Choroid plexus epithelial cell (primary cell): Measurements from ENCODE around the gene SLC24A3.

Experiments used
- DNase-seq: peaks from one replicate; pipeline ENCODE4 v3.0.0-alpha.2; 2010; ENCODE audit warnings: low read depth
- H3K4me3 ChIP-seq: 2 replicates; pipeline ENCODE4 v1.5.1; 2011; ENCODE audit warnings: low read depth, mild to moderate bottlenecking, control low read depth, low read length, moderate library complexity
- CTCF ChIP-seq: conservative IDR thresholded peaks from 2 replicates; pipeline ENCODE4 v1.5.1; 2011; ENCODE audit warnings: low read depth, mild to moderate bottlenecking, control low read depth, inconsistent platforms, low read length, moderate library complexity

SLC24A3 gene

GRCh38 chr20:19602675-19603375 is 390.4 kb downstream of the SLC24A3 start:
- DNase-seq: no peak
- TF ChIP-seq CTCF: no peak
- no peak overlapping the region for H3K4me3 ChIP-seq

DNA sequence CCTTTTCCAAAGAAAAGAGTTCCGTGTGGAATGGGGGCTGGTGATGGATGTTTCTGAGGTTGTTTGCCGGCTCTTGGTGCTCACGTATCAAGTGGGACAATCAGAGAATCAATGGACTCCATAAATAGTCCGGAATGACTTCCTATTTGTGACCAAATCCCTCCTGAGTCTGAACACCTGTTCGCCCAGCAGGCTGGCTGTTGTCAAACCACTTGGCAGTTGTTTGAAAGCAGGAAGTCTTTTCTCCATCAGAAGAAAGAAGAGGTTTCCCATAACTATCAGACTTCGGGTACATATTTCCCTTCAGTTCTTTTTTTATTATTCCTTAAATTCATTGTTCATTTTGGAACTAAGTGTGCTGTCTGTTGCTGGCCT is 390.9 kb downstream of the SLC24A3 start:
- TF ChIP-seq CTCF: no peak
- no peak overlapping the region for H3K4me3 ChIP-seq
- DNase-seq: no peak

DNA sequence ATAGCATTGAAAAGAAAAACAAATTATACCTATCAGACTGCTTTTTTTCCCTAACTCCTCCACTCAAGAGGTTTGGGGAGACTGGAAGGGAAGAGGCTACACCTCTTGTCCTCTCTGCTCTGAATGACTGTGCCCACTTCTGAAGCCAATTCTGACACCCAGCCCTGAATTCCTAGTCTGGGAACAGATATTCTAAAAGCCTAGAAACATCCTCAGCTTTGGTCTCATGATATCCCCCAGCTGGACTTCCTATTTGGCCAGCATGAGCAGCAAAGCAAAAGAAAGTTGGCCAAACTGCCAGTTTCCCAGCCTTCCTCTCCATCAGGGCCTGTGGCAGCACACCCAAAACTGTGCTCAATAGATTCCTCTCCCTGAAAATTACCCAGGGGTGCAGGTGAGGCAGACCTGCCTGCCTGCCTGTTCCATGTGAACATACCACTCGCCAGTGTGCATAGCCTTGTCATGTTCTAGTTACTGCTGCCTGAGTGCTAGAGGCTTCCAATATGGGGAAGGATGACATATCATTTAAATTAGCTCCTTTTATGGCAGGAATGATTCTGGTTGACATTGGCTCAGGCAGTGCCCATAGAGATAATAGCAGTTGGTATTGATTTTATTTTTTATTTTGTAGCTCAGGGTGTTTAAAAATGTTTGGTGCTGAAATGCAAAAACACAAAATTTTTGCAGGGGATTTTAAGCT is 393.5 kb downstream of the SLC24A3 start:
- DNase-seq: no peak
- no peak overlapping the region for H3K4me3 ChIP-seq
- TF ChIP-seq CTCF: no peak

DNA sequence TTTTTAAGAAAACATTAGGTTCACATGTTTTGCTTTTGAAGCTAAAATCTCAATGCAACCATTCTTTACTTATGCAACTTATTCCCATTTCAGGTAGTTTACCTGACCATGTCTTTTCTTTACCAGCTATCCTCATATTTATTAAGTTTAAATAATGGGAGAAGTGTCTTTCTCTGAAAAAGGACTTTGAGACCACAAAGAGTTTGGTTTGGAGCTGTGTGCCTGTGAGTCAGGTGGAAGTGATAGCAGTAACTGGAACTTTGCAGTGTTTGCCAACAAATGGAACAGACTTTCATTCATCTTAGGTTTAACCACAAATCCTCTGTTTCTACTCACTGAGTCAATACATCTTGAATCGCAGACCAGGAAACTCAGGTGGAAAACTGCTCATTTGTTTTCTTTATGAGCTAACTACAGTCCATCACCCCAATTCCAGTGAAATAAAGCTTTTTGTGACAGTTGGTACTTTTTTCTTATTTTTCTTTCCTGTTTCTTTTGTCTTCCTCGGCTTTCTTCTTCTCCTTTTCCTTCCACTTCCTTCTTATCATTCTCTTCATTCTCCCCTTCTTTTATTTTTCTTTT is 397.3 kb downstream of the SLC24A3 start:
- no peak for DNase-seq
- H3K4me3 ChIP-seq: no peak overlapping the region
- TF ChIP-seq CTCF: no peak

DNA sequence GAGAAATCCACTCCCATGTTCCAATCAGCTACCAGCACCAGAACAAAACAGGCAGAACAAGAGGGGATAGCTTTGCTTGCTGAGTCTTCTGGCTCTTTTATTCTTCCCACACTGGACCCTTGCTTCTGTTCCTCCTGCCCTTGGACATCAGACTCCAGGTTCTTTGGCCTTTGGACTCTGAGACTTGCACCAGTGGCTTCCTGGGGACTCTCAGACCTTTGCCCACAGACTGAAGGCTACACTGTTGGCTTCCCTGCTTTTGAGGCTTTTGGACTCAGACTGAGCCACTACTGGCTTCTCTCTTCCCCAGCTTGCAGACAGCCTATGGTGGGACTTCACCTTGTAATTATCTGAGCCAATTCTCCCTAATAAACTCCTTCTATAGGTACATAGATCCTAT is 403.2 kb downstream of the SLC24A3 start:
- no peak for TF ChIP-seq CTCF
- H3K4me3 ChIP-seq: no peak overlapping the region
- DNase-seq: no peak

- no peak overlapping the region for H3K4me3 ChIP-seq
- no peak for TF ChIP-seq CTCF
- no peak for DNase-seq
These were observed 403.6 kb downstream of the SLC24A3 start for GRCh38 chr20:19616081-19616480.

GRCh38 chr20:19616620-19617019 is 404.2 kb downstream of the SLC24A3 start:
- TF ChIP-seq CTCF: no peak
- no peak for DNase-seq
- H3K4me3 ChIP-seq: no peak overlapping the region
